GM19240 (cell line): ENCODE measurements around the gene COL4A4.

Source experiments
- DNase-seq: peaks from one replicate; pipeline ENCODE4 v3.0.0; 2011; ENCODE audit warnings: low spot score; ENCODE audit not compliant: insufficient read length

Gene COL4A4

GRCh38 chr2:227163485-227163997 is 464 bp downstream of the COL4A4 start:
- peak; percentile 3 for DNase-seq

- DNase-seq = no peak
Measured at GRCh38 chr2:227161947-227162346, 2.1 kb downstream of the COL4A4 start.

GRCh38 chr2:227160164-227160563 is 3.8 kb downstream of the COL4A4 start:
- DNase-seq = no peak

GRCh38 chr2:227154986-227155774 is 8.8 kb downstream of the COL4A4 start:
- no peak for DNase-seq

GRCh38 chr2:227153758-227154486 is 10.1 kb downstream of the COL4A4 start:
- no peak for DNase-seq

- DNase-seq = no peak
Measured at GRCh38 chr2:227153307-227153706, 10.7 kb downstream of the COL4A4 start.

GRCh38 chr2:227152093-227152766 is 11.8 kb downstream of the COL4A4 start:
- no peak for DNase-seq

GRCh38 chr2:227150222-227150936 is 13.6 kb downstream of the COL4A4 start:
- no peak for DNase-seq

- DNase-seq = no peak
Measured at GRCh38 chr2:227148106-227148505, 15.9 kb downstream of the COL4A4 start.

GRCh38 chr2:227147023-227147422 is 17.0 kb downstream of the COL4A4 start:
- no peak for DNase-seq

- no peak for DNase-seq
Measured at GRCh38 chr2:227146456-227146855, 17.5 kb downstream of the COL4A4 start.

- DNase-seq = no peak
Measured at GRCh38 chr2:227143895-227144294, 20.1 kb downstream of the COL4A4 start.

GRCh38 chr2:227141301-227141700 is 22.7 kb downstream of the COL4A4 start:
- no peak for DNase-seq

- no peak for DNase-seq
Measured at GRCh38 chr2:227134591-227134990, 29.4 kb downstream of the COL4A4 start.

- DNase-seq = no peak
Measured at GRCh38 chr2:227132986-227133385, 31.0 kb downstream of the COL4A4 start.

- no peak for DNase-seq
Measured at GRCh38 chr2:227130636-227131035, 33.4 kb downstream of the COL4A4 start.

GRCh38 chr2:227127201-227127600 is 36.8 kb downstream of the COL4A4 start:
- DNase-seq = no peak

GRCh38 chr2:227125506-227125905 is 38.5 kb downstream of the COL4A4 start:
- DNase-seq = no peak

GRCh38 chr2:227124811-227125210 is 39.2 kb downstream of the COL4A4 start:
- no peak for DNase-seq

- no peak for DNase-seq
Measured at GRCh38 chr2:227123697-227124096, 40.3 kb downstream of the COL4A4 start.

GRCh38 chr2:227118353-227118752 is 45.7 kb downstream of the COL4A4 start:
- no peak for DNase-seq
